HCT116 (cell line): ENCODE data around the gene GDF10. TPM values are rescaled to one million over a fixed set of nuclear protein-coding genes. Genes with fewer than 3 reads are reported as not detected.

Experiments
- ATAC-seq: fragments of 200-7000 bp; cut with Tn5 transposase; 2 replicates; pipeline ENCODE4 v1.9.1; 2020; ENCODE audit warnings: mild to moderate bottlenecking, moderate library complexity
- BruUV-seq: library from RNA; stranded (reverse); fragments of 400-500 nt; replicated peaks from 2 replicates; lab custom pipeline; 2021; lab: Mats Ljungman, UMichigan
- CTCF ChIA-PET: fragments of 300-600 bp; sonication (Branson Sonifier 250); formaldehyde crosslinking; loops from one replicate; lab custom pipeline; 2021; ENCODE audit warnings: antibody characterized with exemption; lab: Charles Lee
- POLR2A ChIA-PET: fragments of 300-600, 350-600 bp; sonication (Branson Sonifier 250); formaldehyde crosslinking; loops from one replicate; lab custom pipeline; 2021; ENCODE audit warnings: antibody characterized with exemption; lab: Charles Lee
- RAD21 ChIA-PET, 2 experiments: fragments of 300-600 bp; sonication (Branson Sonifier 250); formaldehyde crosslinking; loops; one replicate each; lab custom pipeline; 2023; ENCODE audit warnings: low total read pairs in 2 of 2; ENCODE audit not compliant: uncharacterized antibody in 2 of 2, unreplicated experiment in 2 of 2, low non-redundant PET in 1 of 2; lab: Charles Lee
- DNase-seq: peaks from one replicate; pipeline ENCODE4 v3.0.0-alpha.2; 2010; ENCODE audit warnings: low read depth, low spot score
- H2AFZ ChIP-seq: fragments of 200-600 bp; shearing (Covaris generic), sonication (generic); 2 replicates; pipeline ENCODE4 v1.6.1; 2017; ENCODE audit warnings: low read depth, mixed run types, mixed read lengths, antibody characterized with exemption, low read length; ENCODE audit not compliant: poor library complexity, severe bottlenecking
- H3K27ac ChIP-seq: 2 replicates; pipeline ENCODE4 v1.5.1; 2012; ENCODE audit warnings: low read depth, low read length
- H3K27me3 ChIP-seq: fragments of 200-600 bp; sonication (generic); 2 replicates; pipeline ENCODE4 v1.6.1; 2016; ENCODE audit warnings: mixed run types, low read length, mixed read lengths; ENCODE audit not compliant: insufficient read depth
- H3K36me3 ChIP-seq, 2 experiments: fragments of 200-500 bp in 1 of 2; fragments of 200-600 bp in 1 of 2; sonication (Bioruptor generic) in 1 of 2; sonication (generic) in 1 of 2; 2 replicates each; pipeline versions ENCODE4 v1.5.1 to v1.6.1; 2014 to 2016; ENCODE audit warnings: low read length in 2 of 2, inconsistent platforms in 1 of 2, mixed read lengths in 1 of 2, mixed run types in 1 of 2; ENCODE audit not compliant: insufficient read depth in 2 of 2, control insufficient read depth in 1 of 2
- H3K4me1 ChIP-seq, 2 experiments: fragments of 200-600 bp in 1 of 2; sonication (generic) in 1 of 2; 2 replicates each; pipeline versions ENCODE4 v1.5.1 to v1.6.1; 2012 to 2017; ENCODE audit warnings: low read length in 2 of 2, inconsistent platforms in 1 of 2, mild to moderate bottlenecking in 1 of 2, mixed read lengths in 1 of 2, mixed run types in 1 of 2, moderate library complexity in 1 of 2; ENCODE audit not compliant: insufficient read depth in 2 of 2, control insufficient read depth in 1 of 2
- H3K4me2 ChIP-seq: fragments of 200-600 bp; sonication (generic); 2 replicates; pipeline ENCODE4 v1.6.1; 2017; ENCODE audit warnings: mixed run types, low read length, mixed read lengths
- H3K4me3 ChIP-seq, 2 experiments: fragments of 200-600 bp in 1 of 2; sonication (generic) in 1 of 2; replicated peaks in 1 of 2; 2 replicates each; pipeline ENCODE4 v1.5.1; 2011 to 2016; ENCODE audit warnings: low read length in 2 of 2, control low read depth in 1 of 2, low read depth in 1 of 2, mild to moderate bottlenecking in 1 of 2, mixed read lengths in 1 of 2, mixed run types in 1 of 2
- H3K79me2 ChIP-seq: fragments of 200-600 bp; sonication (generic); 2 replicates; pipeline ENCODE4 v1.6.1; 2017; ENCODE audit warnings: mild to moderate bottlenecking, mixed run types, low read length, moderate library complexity, mixed read lengths; ENCODE audit not compliant: insufficient read depth
- H3K9ac ChIP-seq: fragments of 200-600 bp; sonication (generic); 2 replicates; pipeline ENCODE4 v1.6.1; 2016; ENCODE audit warnings: low read length, mixed read lengths
- H3K9me2 ChIP-seq: fragments of 200-600 bp; sonication (generic), shearing (Covaris generic); 2 replicates; pipeline ENCODE4 v1.6.1; 2017; ENCODE audit warnings: mixed run types, mild to moderate bottlenecking, moderate library complexity; ENCODE audit not compliant: insufficient read depth
- H3K9me3 ChIP-seq, 2 experiments: fragments of 200-500 bp in 1 of 2; fragments of 200-600 bp in 1 of 2; sonication (Bioruptor generic) in 1 of 2; sonication (generic) in 1 of 2; 2 replicates each; pipeline ENCODE4 v1.6.1; 2014 to 2017; ENCODE audit warnings: low read length in 2 of 2, mixed read lengths in 2 of 2, inconsistent platforms in 1 of 2, low read depth in 1 of 2, mild to moderate bottlenecking in 1 of 2, mixed run types in 1 of 2, moderate library complexity in 1 of 2; ENCODE audit not compliant: control insufficient read depth in 1 of 2, insufficient read depth in 1 of 2
- H4K20me1 ChIP-seq: fragments of 200-600 bp; sonication (generic), shearing (Covaris generic); 2 replicates; pipeline ENCODE4 v1.6.1; 2017; ENCODE audit warnings: mixed run types, mild to moderate bottlenecking, moderate library complexity; ENCODE audit not compliant: insufficient read depth
- ATF3 ChIP-seq: IDR thresholded peaks from 2 replicates; pipeline ENCODE4 v1.6.1; 2012
- CBX3 ChIP-seq: IDR thresholded peaks from 2 replicates; pipeline ENCODE4 v1.6.1; 2012; ENCODE audit warnings: low read depth
- CEBPB ChIP-seq: IDR thresholded peaks from 2 replicates; pipeline ENCODE4 v1.6.1; 2012; ENCODE audit warnings: low read depth
- EGR1 ChIP-seq: IDR thresholded peaks from 2 replicates; pipeline ENCODE4 v1.6.1; 2012; ENCODE audit warnings: low read depth
- EZH2 ChIP-seq: fragments of 200-600 bp; sonication (generic); IDR thresholded peaks from 2 replicates; pipeline ENCODE4 v1.6.1; 2017; ENCODE audit warnings: antibody characterized with exemption, mixed run types
- EZH2phosphoT487 ChIP-seq: fragments of 200-600 bp; IDR thresholded peaks from 2 replicates; pipeline ENCODE4 v1.6.1; 2018; ENCODE audit warnings: antibody characterized with exemption, borderline replicate concordance
- FOSL1 ChIP-seq: IDR thresholded peaks from 2 replicates; pipeline ENCODE4 v1.6.1; 2012; ENCODE audit warnings: low read depth
- JUND ChIP-seq: IDR thresholded peaks from 2 replicates; pipeline ENCODE4 v1.6.1; 2012
- POLR2A ChIP-seq: IDR thresholded peaks from 2 replicates; pipeline ENCODE4 v1.7.0; 2011; ENCODE audit warnings: borderline replicate concordance; ENCODE audit not compliant: insufficient read depth, insufficient read length; ENCODE audit errors: extremely low read depth
- POLR2AphosphoS5 ChIP-seq: IDR thresholded peaks from 2 replicates; pipeline ENCODE4 v1.6.1; 2011; ENCODE audit warnings: mild to moderate bottlenecking, low read depth, low read length, moderate library complexity
- RAD21 ChIP-seq: IDR thresholded peaks from 2 replicates; pipeline ENCODE4 v1.6.1; 2012; ENCODE audit warnings: low read depth, mild to moderate bottlenecking
- REST ChIP-seq: IDR thresholded peaks from 2 replicates; pipeline ENCODE4 v1.6.1; 2012; ENCODE audit warnings: low read depth
- SIN3A ChIP-seq: IDR thresholded peaks from 2 replicates; pipeline ENCODE4 v1.6.1; 2012; ENCODE audit warnings: low read depth
- SP1 ChIP-seq: IDR thresholded peaks from 2 replicates; pipeline ENCODE4 v1.6.1; 2012; ENCODE audit warnings: low read depth
- TCF7L2 ChIP-seq: IDR thresholded peaks from 2 replicates; pipeline ENCODE4 v1.7.0; 2011; ENCODE audit warnings: borderline replicate concordance, inconsistent platforms; ENCODE audit not compliant: insufficient read depth, insufficient read length; ENCODE audit errors: extremely low read depth
- YY1 ChIP-seq: IDR thresholded peaks from 2 replicates; pipeline ENCODE4 v1.6.1; 2011; ENCODE audit warnings: low read length, low read depth, moderate library complexity, mild to moderate bottlenecking; ENCODE audit not compliant: insufficient replicate concordance; ENCODE audit errors: extremely low read depth
- ZFX ChIP-seq: fragments of 450-650 bp; IDR thresholded peaks from 2 replicates; pipeline ENCODE4 v1.6.1; 2017
- intact Hi-C: fragments of 100-400 bp; cut with micrococcal nuclease; formaldehyde crosslinking; loops from 2 replicates; pipeline ENCODE4 v1.10.0; 2022
- total RNA-seq: library from RNA; stranded (reverse); gene quantifications from one replicate; pipeline ENCODE4 v1.2.1, GENCODE V29; 2021; ENCODE audit not compliant: unreplicated experiment
- TF ChIP-seq, protein P1 (sequence below), 3 experiments: fragments of 200-600 bp in 1 of 3; sonication (generic) in 1 of 3; IDR thresholded peaks in 2 of 3; conservative IDR thresholded peaks in 1 of 3; 2 replicates each; pipeline ENCODE4 v1.5.1; 2012 to 2017; ENCODE audit warnings: low read depth in 2 of 3, low read length in 2 of 3, antibody characterized with exemption in 1 of 3, borderline replicate concordance in 1 of 3, control low read depth in 1 of 3, mild to moderate bottlenecking in 1 of 3, mixed read lengths in 1 of 3, mixed run types in 1 of 3, moderate library complexity in 1 of 3; ENCODE audit not compliant: insufficient read depth in 1 of 3
- TF ChIP-seq, protein P2 (sequence below): IDR thresholded peaks from 2 replicates; pipeline ENCODE4 v1.6.1; 2011; ENCODE audit warnings: mild to moderate bottlenecking, low read length, moderate library complexity; ENCODE audit not compliant: insufficient replicate concordance; ENCODE audit errors: extremely low read depth

Gene GDF10
- total RNA-seq, 1 experiment from 2014 or later = not detected

DNA sequence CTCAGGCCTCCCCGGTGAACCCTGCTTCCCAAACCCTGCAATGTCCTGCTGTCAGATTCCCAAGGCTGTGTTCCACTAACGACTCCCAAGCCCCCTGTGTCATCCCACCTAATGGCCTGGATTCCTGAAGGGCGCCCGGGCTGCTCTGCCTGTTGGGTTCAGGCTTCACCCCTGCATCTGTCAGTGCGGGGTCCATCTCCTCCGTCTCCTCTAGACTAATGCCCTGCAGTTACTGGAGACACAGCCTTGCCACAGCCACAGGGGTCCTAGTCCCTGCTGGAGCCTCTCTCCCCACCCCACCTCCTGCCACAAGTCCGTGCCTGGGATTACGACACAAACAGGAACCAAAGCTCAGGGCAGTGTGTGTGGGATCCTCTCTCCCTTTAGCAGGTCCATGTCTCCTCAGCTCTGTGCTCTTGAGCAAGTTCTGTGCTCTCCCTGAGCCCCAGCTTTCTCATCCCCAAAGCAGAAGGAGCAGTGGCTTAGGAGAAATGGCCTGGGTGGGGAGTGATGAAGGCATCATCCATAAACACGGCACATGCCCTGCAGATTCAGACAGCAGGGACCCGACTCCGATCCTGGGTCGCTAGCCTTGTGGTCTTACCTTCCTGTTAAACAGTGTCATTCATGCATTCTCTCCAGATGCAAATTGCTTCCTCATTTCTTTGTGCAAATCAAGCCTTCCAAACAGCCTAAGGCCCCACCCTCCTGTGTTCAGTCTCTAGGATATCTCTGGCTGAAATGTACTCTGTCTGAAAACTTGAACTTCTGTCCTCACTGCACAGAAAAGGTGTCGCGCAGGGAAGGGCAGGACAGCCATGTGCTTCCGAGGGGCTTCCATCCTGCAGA is 40.0 kb downstream of the GDF10 start:
- DNase-seq (no peak), ATAC-seq (peak; percentile 56)
- Histone ChIP-seq H3K4me2 (no peak overlapping the region), H3K27me3 (no peaks in the 10 kb centered on the region), H3K9me2 (no peaks in the 10 kb centered on the region), H3K9me3 (no peaks in the 10 kb centered on the region), H3K4me1 (no peaks in the 10 kb centered on the region), H3K36me3 (no peaks in the 10 kb centered on the region), H4K20me1 (no peaks in the 10 kb centered on the region), H3K79me2 (no peaks in the 10 kb centered on the region), H3K4me3 (no peak overlapping the region), H3K27ac (no peak overlapping the region), H3K9ac (no peak overlapping the region), H2AFZ (peak overlapping the region; percentile 10)
- CTCF ChIA-PET = interaction anchor here (0.9 to 2.3 kb wide), 10 partner anchors 8 to 347 kb away, joined by 3 to 39 read pairs (median 6); no protein-coding TSS in a partner anchor
- RAD21 ChIA-PET = interaction anchor here (0.9 to 1.5 kb wide), 3 partner anchors 292 to 347 kb away, joined by 3 to 6 read pairs (median 4); no protein-coding TSS in a partner anchor
- intact Hi-C loops = loop anchor here (1.0 kb wide), 2 partner anchors 292 to 316 kb away; no protein-coding TSS in a partner anchor
- BruUV-seq = no TSS peak
- POLR2A ChIA-PET = no interaction called here
- TF ChIP-seq SIN3A (no peak), EGR1 (no peak), JUND (no peak), ATF3 (no peak), ZFX (no peak), CBX3 (no peak), RAD21 (no peak), EZH2 (no peak), TCF7L2 (no peak), YY1 (no peak), FOSL1 (no peak), EZH2phosphoT487 (no peak), POLR2AphosphoS5 (no peak), CEBPB (no peak), SP1 (no peak), POLR2A (no peak), REST (no peak)
- TF ChIP-seq, protein P1, sequence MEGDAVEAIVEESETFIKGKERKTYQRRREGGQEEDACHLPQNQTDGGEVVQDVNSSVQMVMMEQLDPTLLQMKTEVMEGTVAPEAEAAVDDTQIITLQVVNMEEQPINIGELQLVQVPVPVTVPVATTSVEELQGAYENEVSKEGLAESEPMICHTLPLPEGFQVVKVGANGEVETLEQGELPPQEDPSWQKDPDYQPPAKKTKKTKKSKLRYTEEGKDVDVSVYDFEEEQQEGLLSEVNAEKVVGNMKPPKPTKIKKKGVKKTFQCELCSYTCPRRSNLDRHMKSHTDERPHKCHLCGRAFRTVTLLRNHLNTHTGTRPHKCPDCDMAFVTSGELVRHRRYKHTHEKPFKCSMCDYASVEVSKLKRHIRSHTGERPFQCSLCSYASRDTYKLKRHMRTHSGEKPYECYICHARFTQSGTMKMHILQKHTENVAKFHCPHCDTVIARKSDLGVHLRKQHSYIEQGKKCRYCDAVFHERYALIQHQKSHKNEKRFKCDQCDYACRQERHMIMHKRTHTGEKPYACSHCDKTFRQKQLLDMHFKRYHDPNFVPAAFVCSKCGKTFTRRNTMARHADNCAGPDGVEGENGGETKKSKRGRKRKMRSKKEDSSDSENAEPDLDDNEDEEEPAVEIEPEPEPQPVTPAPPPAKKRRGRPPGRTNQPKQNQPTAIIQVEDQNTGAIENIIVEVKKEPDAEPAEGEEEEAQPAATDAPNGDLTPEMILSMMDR (IDR thresholded peaks at IDR 0.05 in 2 of 3, conservative IDR thresholded peaks at IDR 0.05 in 1 of 3; ENCODE audit: borderline replicate concordance in 1 of 3, insufficient read depth in 1 of 3, low read depth in 2 of 3, low read length in 2 of 3) = no peak
- TF ChIP-seq, protein P2, sequence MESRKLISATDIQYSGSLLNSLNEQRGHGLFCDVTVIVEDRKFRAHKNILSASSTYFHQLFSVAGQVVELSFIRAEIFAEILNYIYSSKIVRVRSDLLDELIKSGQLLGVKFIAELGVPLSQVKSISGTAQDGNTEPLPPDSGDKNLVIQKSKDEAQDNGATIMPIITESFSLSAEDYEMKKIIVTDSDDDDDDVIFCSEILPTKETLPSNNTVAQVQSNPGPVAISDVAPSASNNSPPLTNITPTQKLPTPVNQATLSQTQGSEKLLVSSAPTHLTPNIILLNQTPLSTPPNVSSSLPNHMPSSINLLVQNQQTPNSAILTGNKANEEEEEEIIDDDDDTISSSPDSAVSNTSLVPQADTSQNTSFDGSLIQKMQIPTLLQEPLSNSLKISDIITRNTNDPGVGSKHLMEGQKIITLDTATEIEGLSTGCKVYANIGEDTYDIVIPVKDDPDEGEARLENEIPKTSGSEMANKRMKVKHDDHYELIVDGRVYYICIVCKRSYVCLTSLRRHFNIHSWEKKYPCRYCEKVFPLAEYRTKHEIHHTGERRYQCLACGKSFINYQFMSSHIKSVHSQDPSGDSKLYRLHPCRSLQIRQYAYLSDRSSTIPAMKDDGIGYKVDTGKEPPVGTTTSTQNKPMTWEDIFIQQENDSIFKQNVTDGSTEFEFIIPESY = no peak
